MG63 (cell line): ENCODE results near the gene SLC38A4. TPM values are rescaled to one million over a fixed set of nuclear protein-coding genes. Genes with fewer than 3 reads are reported as not detected.

Experiments used
- DNase-seq: peaks from one replicate; pipeline ENCODE4 v3.0.0-alpha.2; 2020
- H3K27me3 ChIP-seq: fragments of 250-450 bp; sonication (Bioruptor Pico); 2 replicates; pipeline ENCODE4 v1.5.1; 2020; ENCODE audit warnings: mild to moderate bottlenecking, moderate library complexity
- H3K36me3 ChIP-seq: fragments of 250-450 bp; sonication (Bioruptor Pico); 2 replicates; pipeline ENCODE4 v1.5.1; 2020; ENCODE audit warnings: mild to moderate bottlenecking, moderate library complexity
- H3K4me3 ChIP-seq: fragments of 250-450 bp; sonication (Bioruptor Pico); 2 replicates; pipeline ENCODE4 v1.5.1; 2020; ENCODE audit warnings: mild to moderate bottlenecking, moderate library complexity
- H3K9me3 ChIP-seq: fragments of 250-450 bp; sonication (Bioruptor Pico); 2 replicates; pipeline ENCODE4 v1.5.1; 2020; ENCODE audit warnings: mild to moderate bottlenecking, moderate library complexity
- total RNA-seq: library from RNA; depleted of rRNA; stranded (reverse); fragments of >200 nt; shearing (Covaris generic); gene quantifications from 2 replicates; pipeline ENCODE4 v1.2.3, GENCODE V29; 2014; ENCODE audit warnings: low replicate concordance

The SLC38A4 gene
- total RNA-seq, 1 experiment from 2014 or later: 3.0 TPM

DNA sequence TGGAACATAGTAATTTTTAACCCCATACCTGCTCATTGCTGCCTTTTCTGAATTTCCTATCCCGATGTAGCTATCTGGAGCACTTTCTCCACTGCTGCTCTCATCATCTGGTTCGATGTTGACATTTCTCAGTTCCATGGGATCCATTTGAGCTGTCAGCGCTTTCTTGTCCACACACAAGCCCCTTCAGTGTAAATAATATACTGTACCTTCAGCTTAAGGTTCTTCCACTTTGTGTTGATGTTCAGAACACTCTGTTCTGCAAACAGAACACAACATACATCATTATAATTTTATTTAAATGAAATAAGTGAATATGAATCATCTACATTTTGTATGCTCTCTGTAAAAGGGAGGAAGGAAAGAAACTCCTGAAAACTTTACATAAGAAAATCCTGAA, 32.9 kb downstream of the SLC38A4 start:
- H3K4me3 ChIP-seq: no peak overlapping the region
- H3K27me3 ChIP-seq: no peaks in the 10 kb centered on the region
- no peak for DNase-seq
- no peaks in the 10 kb centered on the region for H3K36me3 ChIP-seq
- H3K9me3 ChIP-seq: peaks cover 2% of the 10 kb centered on the region; the same call in 1 of the 2 replicates

DNA sequence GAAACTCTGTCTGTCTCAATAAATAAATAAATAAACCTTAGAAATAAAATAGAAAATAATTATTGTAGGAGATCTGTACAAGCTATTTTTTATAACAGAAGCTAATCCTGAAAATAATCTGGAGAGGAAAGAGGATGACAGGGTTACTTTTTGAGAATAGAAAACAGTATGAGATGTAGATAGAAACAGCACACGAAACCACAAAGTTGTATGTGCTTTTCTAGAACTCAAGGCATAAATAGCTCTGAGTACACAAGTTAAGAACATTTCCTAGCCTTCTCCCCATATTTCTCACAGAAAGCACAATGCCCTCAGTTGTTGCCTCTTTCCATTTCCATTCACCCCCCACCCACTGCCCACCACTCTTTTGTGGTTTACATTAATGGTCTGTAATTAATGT, 35.7 kb downstream of the SLC38A4 start:
- Histone ChIP-seq H3K36me3 (no peaks in the 10 kb centered on the region; the same call in 1 of the 2 replicates), H3K4me3 (no peak overlapping the region), H3K27me3 (no peaks in the 10 kb centered on the region), H3K9me3 (peaks cover 2% of the 10 kb centered on the region; the same call in 1 of the 2 replicates)
- no peak for DNase-seq

DNA sequence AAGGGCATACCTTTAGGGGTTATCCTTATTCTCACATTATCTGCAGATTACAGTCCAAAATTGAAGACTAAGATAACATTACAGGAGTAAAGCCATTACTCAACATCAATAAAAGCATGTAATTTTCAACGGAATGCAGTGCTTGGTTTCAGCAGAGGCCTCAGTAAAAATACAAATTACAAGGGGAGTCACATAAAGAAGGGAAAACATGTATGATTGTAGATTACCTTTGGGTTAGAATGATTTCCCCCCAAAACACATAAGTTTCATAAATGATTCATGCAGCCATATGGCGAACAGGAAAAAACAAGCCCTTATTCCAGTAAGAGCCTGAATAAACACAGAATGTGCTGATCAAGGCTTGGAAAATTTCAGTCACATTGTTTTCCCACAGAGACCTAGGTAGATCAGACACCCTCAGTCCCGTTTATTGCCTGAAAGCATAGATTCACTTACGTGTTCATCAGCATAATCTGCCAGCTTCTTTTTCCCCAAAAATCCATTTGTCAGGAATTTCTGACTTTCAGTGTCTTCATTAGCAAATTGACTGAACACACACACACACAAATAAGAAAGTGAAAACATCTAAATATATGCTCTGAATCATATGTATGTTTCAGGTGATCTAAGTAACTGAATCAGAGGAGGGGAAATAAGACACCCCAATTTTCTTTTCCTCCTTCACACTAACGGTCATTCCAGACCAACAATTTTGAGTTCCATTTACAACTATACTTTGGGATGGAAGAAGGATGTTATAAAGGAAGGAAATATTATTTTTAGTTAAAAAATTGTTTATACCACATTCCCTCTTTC, 37.5 kb downstream of the SLC38A4 start:
- Histone ChIP-seq H3K27me3 (no peaks in the 10 kb centered on the region), H3K36me3 (no peaks in the 10 kb centered on the region; the same call in 1 of the 2 replicates), H3K4me3 (no peak overlapping the region), H3K9me3 (no peaks in the 10 kb centered on the region)
- DNase-seq: no peak

DNA sequence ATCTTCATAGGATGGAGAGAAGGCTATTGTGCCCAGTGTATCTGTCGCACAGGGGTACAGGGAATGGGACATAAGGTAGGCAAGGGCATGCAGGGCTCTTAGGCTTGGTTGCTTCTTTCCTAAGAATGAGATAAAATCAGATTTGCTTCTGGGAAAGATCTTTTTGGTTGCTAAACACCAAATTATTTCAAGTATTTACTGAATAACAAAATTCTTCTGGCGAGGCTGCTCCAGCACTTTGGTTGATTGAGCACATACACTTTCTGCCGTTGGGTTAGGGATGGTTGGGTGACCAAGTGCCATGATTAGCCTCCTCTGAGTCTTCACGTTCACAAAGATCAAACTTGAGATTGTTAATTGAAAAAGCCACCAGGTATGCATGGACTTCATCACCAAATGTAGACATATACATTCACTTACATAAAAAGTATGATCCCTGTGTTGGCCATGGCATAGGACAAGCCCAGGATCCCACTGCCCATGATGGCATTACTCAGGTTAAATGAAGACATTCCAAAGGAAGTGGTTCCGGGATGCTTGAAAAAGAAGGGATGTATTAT, 38.2 kb downstream of the SLC38A4 start:
- Histone ChIP-seq H3K4me3 (no peak overlapping the region), H3K36me3 (no peaks in the 10 kb centered on the region; the same call in 1 of the 2 replicates), H3K27me3 (no peaks in the 10 kb centered on the region), H3K9me3 (no peaks in the 10 kb centered on the region)
- no peak for DNase-seq

DNA sequence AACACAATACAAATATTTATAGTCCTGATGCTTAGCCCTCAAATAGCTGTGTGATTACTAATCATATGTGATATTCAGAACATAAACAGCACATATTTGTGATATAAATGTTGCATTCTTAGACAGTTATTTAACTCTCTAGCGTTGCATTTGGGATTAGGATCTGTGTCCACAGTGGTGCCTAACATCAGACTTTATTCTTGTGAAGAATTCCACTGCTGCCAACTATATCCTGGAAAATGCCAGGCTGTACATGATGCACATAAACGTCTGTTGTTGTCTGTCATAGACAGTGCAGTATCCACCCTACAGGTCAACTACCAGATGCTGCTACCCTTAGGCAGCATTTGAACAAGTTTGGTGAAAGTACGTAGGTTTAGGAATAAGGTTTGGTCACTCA, 39.0 kb downstream of the SLC38A4 start:
- Histone ChIP-seq H3K9me3 (no peaks in the 10 kb centered on the region), H3K4me3 (no peak overlapping the region), H3K27me3 (no peaks in the 10 kb centered on the region), H3K36me3 (no peaks in the 10 kb centered on the region; the same call in 1 of the 2 replicates)
- DNase-seq: peak; percentile 79

DNA sequence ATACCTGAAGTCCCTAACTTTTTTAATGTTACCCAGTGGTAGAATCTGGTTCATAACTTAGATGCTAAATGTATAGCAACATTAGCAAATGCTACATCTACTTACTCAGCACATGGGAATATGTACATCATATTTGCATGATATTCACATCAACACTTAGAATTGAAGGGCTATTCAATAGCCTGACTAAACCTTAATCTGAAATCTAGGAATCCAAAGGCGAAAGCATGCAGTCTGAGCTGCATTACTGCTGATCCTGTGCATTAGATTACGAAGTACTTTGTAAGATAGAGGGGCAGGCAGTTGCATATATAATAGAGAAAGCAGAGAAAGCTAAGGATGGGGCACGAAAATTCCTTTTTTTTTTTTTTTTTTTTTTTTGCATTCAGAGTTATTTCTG, 40.4 kb downstream of the SLC38A4 start:
- no peak overlapping the region for H3K4me3 ChIP-seq
- H3K27me3 ChIP-seq: no peaks in the 10 kb centered on the region
- H3K9me3 ChIP-seq: no peaks in the 10 kb centered on the region
- no peak for DNase-seq
- H3K36me3 ChIP-seq: peaks cover 4% of the 10 kb centered on the region

DNA sequence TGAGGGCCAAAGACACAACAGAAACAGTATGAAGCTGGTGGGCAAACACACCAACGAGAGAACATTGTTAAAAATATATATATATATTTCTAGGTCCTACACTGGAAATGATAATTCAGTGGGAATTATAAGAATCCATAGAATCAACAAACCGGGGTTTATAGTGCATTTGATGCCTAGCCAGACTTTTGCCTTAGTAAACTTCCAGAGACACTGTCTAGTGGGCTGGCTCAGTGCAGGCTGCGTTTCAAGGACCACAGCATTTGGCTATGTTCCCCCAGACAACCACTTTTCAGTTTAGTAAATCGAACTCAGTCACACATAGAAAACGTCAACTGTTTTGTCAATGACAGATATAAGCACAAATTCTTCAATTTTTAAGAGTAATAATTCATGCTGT, 41.9 kb downstream of the SLC38A4 start:
- Histone ChIP-seq H3K9me3 (0 out of 2 replicates have a peak, but pooled peaks cover 3% of the 10 kb centered on the region), H3K36me3 (peaks cover 4% of the 10 kb centered on the region)
- DNase-seq: peak; percentile 69

DNA sequence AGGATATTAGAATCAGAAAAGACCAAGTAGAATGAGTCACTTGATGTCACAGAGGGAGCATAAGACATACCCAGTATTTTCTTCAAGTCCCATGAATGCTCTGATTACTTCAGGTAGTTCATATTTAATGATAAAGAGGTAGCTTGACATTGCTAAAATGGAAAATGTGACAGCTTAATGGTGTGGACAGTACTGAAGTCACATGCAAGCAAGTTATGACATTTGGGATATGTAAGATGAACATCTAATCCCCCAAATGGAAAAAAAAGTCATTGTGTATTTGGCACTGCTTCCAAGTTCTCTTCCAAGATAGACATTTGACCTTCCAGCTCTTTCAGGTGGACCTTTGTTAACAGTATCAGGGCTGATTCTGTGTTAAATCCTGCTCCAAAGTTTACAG, 45.9 kb downstream of the SLC38A4 start:
- DNase-seq: no peak
- H3K27me3 ChIP-seq: no peaks in the 10 kb centered on the region
- 0 out of 2 replicates have a peak, but pooled peaks cover 3% of the 10 kb centered on the region for H3K9me3 ChIP-seq
- no peak overlapping the region for H3K4me3 ChIP-seq
- H3K36me3 ChIP-seq: peaks cover 4% of the 10 kb centered on the region; the same call in 1 of the 2 replicates

More for the DNA sequence above, 41.9 kb downstream of the SLC38A4 start:
- no peaks in the 10 kb centered on the region for H3K27me3 ChIP-seq
- H3K4me3 ChIP-seq: no peak overlapping the region

DNA sequence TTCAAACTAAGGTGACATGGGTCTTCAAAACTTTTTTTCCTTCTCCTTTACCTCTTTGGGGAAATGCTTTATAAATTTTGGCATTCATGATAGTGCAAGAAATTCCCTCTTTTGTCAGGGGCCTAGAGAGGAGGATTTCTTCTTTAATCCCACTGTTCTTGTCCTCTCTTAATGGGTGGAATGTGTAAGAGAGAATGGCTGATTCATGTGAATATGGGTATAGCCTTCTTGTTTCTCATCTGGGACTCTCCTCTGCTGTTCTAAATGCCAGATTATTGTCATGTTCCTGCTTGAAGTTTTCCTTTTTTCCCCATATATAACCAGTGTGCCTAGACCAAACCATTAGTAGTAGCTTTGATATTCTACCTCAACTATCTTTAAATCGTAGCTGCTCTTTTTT, 46.7 kb downstream of the SLC38A4 start:
- H3K36me3 ChIP-seq: peaks cover 4% of the 10 kb centered on the region; the same call in 1 of the 2 replicates

DNA sequence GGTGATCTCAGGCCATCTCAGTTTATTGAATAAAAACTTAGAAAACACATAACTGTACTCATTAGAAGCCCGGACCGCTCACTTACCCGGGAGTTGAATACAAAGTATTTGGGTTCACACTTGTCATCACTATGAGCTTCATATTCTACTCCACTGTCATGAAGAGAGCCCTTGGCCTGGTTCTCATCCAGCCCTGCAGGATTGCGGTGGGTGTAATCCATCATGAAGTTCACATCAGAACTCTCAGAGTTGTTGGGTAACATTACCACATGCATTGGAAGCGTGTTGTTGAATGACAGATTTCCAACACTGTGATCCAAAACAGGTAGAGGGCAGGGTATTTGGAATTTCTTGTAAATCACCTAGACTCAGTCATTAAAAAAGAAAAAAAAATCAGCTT, 47.4 kb downstream of the SLC38A4 start:
- no peak for DNase-seq
- no peaks in the 10 kb centered on the region for H3K27me3 ChIP-seq
- H3K9me3 ChIP-seq: 0 out of 2 replicates have a peak, but pooled peaks cover 3% of the 10 kb centered on the region
- no peak overlapping the region for H3K4me3 ChIP-seq
- H3K36me3 ChIP-seq: peaks cover 4% of the 10 kb centered on the region; the same call in 1 of the 2 replicates

More for the DNA sequence above, 46.7 kb downstream of the SLC38A4 start:
- H3K9me3 ChIP-seq: 0 out of 2 replicates have a peak, but pooled peaks cover 3% of the 10 kb centered on the region
- H3K27me3 ChIP-seq: no peaks in the 10 kb centered on the region
- no peak overlapping the region for H3K4me3 ChIP-seq
- DNase-seq: no peak

DNA sequence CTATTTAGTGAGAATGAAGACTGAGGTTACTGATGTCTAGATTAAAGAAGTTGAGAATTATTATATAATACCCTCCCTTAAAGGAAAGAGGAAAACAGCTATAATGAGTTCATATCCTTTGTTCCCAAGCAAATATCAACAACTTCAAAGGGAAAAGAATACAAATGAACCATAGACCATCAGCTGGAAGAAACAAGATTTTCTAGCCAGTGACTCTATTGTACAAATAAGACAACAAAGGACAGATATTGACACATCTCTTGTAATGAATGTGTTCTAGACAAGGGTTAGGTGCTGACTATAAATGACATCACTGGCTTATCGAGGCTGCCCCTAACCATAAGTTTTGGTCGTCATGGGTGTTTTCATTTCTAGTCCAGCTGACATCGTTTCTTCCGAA, 48.2 kb downstream of the SLC38A4 start:
- no peak for DNase-seq
- Histone ChIP-seq H3K27me3 (no peaks in the 10 kb centered on the region), H3K4me3 (no peak overlapping the region), H3K9me3 (0 out of 2 replicates have a peak, but pooled peaks cover 3% of the 10 kb centered on the region), H3K36me3 (peaks cover 4% of the 10 kb centered on the region; the same call in 1 of the 2 replicates)

DNA sequence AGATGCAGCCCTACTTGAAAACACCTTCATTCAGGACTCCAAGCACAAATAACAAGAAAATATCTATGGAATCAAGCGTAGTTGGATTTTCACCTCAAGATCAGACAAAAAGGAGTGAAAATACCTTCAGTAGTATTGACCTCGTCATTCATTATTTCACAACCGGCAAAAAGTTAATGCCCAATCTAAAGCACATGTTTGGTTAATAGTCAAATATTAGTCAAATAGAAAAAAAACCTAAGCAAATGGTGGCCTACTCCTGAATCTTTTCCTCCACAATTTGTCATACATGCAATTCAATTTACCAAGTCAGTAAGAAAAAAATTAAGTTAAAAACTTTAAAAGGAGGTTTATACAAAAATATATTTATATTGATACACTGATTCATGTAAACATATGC, 50.0 kb downstream of the SLC38A4 start:
- 0 out of 2 replicates have a peak, but pooled peaks cover 3% of the 10 kb centered on the region for H3K9me3 ChIP-seq
- H3K36me3 ChIP-seq: no peaks in the 10 kb centered on the region
- H3K27me3 ChIP-seq: no peaks in the 10 kb centered on the region

DNA sequence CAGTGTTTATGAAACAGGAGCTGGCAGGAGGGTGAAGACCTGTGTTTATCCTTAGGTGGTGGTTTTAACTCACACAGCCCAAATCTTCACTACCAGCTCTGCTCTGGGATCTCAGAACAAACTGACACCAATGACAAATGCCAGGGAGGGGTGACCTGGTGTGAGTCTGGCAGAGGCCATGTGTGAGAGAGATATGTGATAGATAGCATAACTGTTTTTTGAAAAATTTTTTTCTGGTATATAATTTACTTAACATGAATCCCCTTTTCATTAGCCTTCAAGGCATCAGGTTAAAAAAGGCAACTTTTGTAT, 51.5 kb downstream of the SLC38A4 start:
- Histone ChIP-seq H3K4me3 (no peak overlapping the region), H3K27me3 (no peaks in the 10 kb centered on the region), H3K36me3 (no peaks in the 10 kb centered on the region), H3K9me3 (no peaks in the 10 kb centered on the region)
- DNase-seq: peak; percentile 3

More for the DNA sequence above, 50.0 kb downstream of the SLC38A4 start:
- DNase-seq: no peak
- H3K4me3 ChIP-seq: no peak overlapping the region

DNA sequence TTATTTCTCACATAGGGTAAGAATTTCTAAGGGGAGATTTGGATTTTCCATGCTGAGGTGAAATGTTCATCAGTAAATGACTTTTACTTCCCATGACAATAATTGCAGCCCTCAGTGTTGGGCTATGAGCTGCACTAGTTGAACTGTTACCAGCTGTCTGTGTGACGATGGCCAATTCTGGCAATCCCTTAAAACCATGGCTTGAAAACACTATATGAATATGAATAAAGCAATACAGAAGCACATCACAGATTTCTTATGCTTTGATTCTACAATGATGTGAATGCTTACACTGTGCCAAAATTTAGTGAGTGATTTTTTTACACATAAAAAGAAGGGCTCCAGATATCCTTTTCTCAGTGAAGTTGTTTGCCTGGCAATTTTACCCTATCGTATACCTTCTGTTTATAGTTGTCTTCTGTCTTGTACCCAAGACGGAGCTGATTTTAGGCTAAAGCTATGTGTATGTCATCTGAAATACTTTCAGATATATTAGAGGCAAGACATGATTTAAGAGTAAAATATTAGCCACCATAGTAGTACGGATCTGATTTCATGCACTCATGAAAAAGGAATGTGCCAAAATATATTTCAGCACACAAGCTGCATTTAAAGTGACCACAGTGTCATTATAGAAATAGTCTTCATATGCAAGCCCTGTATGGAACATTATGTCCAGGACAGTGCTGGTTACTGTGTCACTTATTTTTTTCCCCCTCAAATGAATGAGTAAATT, 52.0 kb downstream of the SLC38A4 start:
- no peaks in the 10 kb centered on the region for H3K36me3 ChIP-seq
- H3K27me3 ChIP-seq: no peaks in the 10 kb centered on the region
- no peaks in the 10 kb centered on the region for H3K9me3 ChIP-seq
- DNase-seq: no peak
- no peak overlapping the region for H3K4me3 ChIP-seq

DNA sequence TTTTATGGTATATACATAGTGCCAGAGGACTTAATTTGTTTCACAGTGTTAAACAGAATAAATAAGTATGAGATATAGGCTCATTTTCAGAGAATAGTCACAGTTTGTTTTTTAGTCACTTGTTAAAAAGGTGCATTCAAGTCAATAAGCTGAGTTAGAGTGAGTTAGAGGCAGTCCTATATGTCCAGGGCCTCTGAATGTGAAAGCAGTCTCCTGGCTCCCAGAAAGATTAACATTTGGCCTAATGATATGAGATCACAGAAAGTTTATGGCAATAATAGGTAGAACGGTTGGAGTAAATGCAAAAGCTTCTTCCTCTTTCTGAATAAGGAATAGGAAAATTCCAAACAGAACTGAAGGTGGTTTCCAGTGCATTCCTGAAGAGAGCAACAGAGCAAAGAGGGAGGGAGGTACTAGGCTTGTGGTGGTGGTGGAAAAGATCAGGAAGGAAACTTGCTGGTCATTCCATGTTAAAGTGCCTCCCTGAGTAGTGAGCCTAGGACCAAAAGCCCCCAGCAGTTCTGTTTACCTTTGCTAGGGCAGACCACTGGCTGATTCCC, 54.4 kb downstream of the SLC38A4 start:
- Histone ChIP-seq H3K9me3 (no peaks in the 10 kb centered on the region), H3K27me3 (no peaks in the 10 kb centered on the region), H3K36me3 (no peaks in the 10 kb centered on the region), H3K4me3 (no peak overlapping the region)
- no peak for DNase-seq

DNA sequence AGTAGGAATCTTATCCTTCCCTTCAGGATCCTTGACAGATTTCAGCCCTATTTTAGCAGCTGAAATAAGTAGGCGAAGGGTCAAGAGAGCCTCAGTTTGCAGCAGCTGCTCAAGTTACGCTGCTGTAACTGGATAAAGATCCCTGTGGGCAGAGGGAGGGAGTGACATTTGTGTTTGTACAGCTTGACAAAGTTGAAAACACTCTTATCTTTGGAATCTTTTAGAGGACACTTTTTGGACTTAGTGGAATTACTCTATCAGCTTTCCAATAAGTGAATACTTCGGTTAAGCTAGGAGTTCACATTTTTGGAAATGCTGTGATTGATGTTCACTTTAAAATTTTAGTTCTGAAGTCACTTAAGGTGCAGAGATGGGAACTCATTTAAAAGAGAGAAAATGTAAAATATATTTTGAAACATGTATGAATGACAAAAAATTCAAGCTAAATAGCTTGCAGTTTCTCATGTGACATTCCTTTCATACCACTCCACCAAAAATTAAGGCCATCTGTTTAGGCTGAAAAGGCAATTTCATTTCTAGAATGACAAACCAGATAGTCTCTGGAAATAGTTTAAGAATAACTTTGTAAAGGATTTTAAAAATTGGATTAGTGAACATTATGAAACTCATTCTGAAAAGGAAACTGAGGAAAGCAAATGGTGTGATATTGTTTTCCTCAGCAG, 55.2 kb downstream of the SLC38A4 start:
- no peak overlapping the region for H3K4me3 ChIP-seq
- no peaks in the 10 kb centered on the region for H3K27me3 ChIP-seq
- H3K9me3 ChIP-seq: no peaks in the 10 kb centered on the region
- H3K36me3 ChIP-seq: no peaks in the 10 kb centered on the region
- DNase-seq: no peak
